ENCODE measurements around the gene LEMD1.

The LEMD1 gene

GRCh38 chr1:205340676-205341075 is 81.2 kb downstream of the LEMD1 start:
- H3K79me2 ChIP-seq (ENCODE audit: insufficient read depth, low read length): no peaks in the 10 kb centered on the region
- no peak overlapping the region for H2AFZ ChIP-seq (ENCODE audit: low read depth, low read length, severe bottlenecking)

GRCh38 chr1:205339717-205340116 is 82.1 kb downstream of the LEMD1 start:
- Histone ChIP-seq H3F3A (ENCODE audit: insufficient read depth) (no peaks in the 10 kb centered on the region), H3K9ac (ENCODE audit: low read length) (no peak overlapping the region), H3K36me3 (ENCODE audit: low read length) (no peaks in the 10 kb centered on the region), H2AFZ (ENCODE audit: low read depth, low read length, severe bottlenecking) (no peak overlapping the region), H3K27ac (ENCODE audit: low read depth, low read length) (no peak overlapping the region), H3K4me3 (ENCODE audit: insufficient read depth, low read length, poor library complexity, severe bottlenecking) (no peak overlapping the region), H3K27me3 (ENCODE audit: low read length) (no peaks in the 10 kb centered on the region), H3K79me2 (ENCODE audit: insufficient read depth, low read length) (no peaks in the 10 kb centered on the region), H3K9me3 (ENCODE audit: insufficient read depth, low read length) (no peaks in the 10 kb centered on the region), H4K20me1 (ENCODE audit: low read depth, low read length) (no peaks in the 10 kb centered on the region), H3K9me2 (replicated peaks; ENCODE audit: insufficient read depth, low read length) (no peaks in the 10 kb centered on the region), H3K4me2 (ENCODE audit: low read depth, low read length, poor library complexity, severe bottlenecking) (no peak overlapping the region)
- no peak for TF ChIP-seq EZH2phosphoT487 (conservative IDR thresholded peaks at IDR 0.05; ENCODE audit: low read length)
- no peak for TF ChIP-seq CTCF (IDR thresholded peaks at IDR 0.05; ENCODE audit: insufficient read depth, low read length, poor library complexity, severe bottlenecking)

More at GRCh38 chr1:205340676-205341075, 81.2 kb downstream of the LEMD1 start:
- no peaks in the 10 kb centered on the region for H3K9me2 ChIP-seq (replicated peaks; ENCODE audit: insufficient read depth, low read length)
- H3K4me2 ChIP-seq (ENCODE audit: low read depth, low read length, poor library complexity, severe bottlenecking): no peak overlapping the region
- no peaks in the 10 kb centered on the region for H4K20me1 ChIP-seq (ENCODE audit: low read depth, low read length)
- TF ChIP-seq CTCF (IDR thresholded peaks at IDR 0.05; ENCODE audit: insufficient read depth, low read length, poor library complexity, severe bottlenecking) (no peak), EZH2phosphoT487 (conservative IDR thresholded peaks at IDR 0.05; ENCODE audit: low read length) (no peak)
- no peaks in the 10 kb centered on the region for H3K9me3 ChIP-seq (ENCODE audit: insufficient read depth, low read length)
- H3K36me3 ChIP-seq (ENCODE audit: low read length): no peaks in the 10 kb centered on the region
- no peaks in the 10 kb centered on the region for H3K27me3 ChIP-seq (ENCODE audit: low read length)
- H3K9ac ChIP-seq (ENCODE audit: low read length): no peak overlapping the region
- no peak overlapping the region for H3K4me3 ChIP-seq (ENCODE audit: insufficient read depth, low read length, poor library complexity, severe bottlenecking)
- H3K27ac ChIP-seq (ENCODE audit: low read depth, low read length): no peak overlapping the region
- no peaks in the 10 kb centered on the region for H3F3A ChIP-seq (ENCODE audit: insufficient read depth)

GRCh38 chr1:205339197-205339702 is 82.6 kb downstream of the LEMD1 start:
- H3K9me3 ChIP-seq (ENCODE audit: insufficient read depth, low read length): no peaks in the 10 kb centered on the region
- H3K27ac ChIP-seq (ENCODE audit: low read depth, low read length): no peak overlapping the region
- H3K27me3 ChIP-seq (ENCODE audit: low read length): no peaks in the 10 kb centered on the region
- TF ChIP-seq EZH2phosphoT487 (conservative IDR thresholded peaks at IDR 0.05; ENCODE audit: low read length): no peak
- TF ChIP-seq CTCF (IDR thresholded peaks at IDR 0.05; ENCODE audit: insufficient read depth, low read length, poor library complexity, severe bottlenecking): no peak
- no peak overlapping the region for H3K9ac ChIP-seq (ENCODE audit: low read length)
- no peaks in the 10 kb centered on the region for H3K79me2 ChIP-seq (ENCODE audit: insufficient read depth, low read length)
- no peaks in the 10 kb centered on the region for H3F3A ChIP-seq (ENCODE audit: insufficient read depth)
- H3K9me2 ChIP-seq (replicated peaks; ENCODE audit: insufficient read depth, low read length): no peaks in the 10 kb centered on the region
- H2AFZ ChIP-seq (ENCODE audit: low read depth, low read length, severe bottlenecking): no peak overlapping the region
- H3K36me3 ChIP-seq (ENCODE audit: low read length): no peaks in the 10 kb centered on the region
- H3K4me3 ChIP-seq (ENCODE audit: insufficient read depth, low read length, poor library complexity, severe bottlenecking): no peak overlapping the region
- no peaks in the 10 kb centered on the region for H4K20me1 ChIP-seq (ENCODE audit: low read depth, low read length)
- H3K4me2 ChIP-seq (ENCODE audit: low read depth, low read length, poor library complexity, severe bottlenecking): no peak overlapping the region
